Stimulated activated CD8-positive, alpha-beta memory T cell treated with anti-CD3 and anti-CD28 coated beads, Interleukin-15, amount 100 ng/mL, for 24 hours (primary cell): ENCODE measurements around the gene RDH12.
"Not testable (repeated sequence)": the region's sequence is repeated elsewhere in the genome, so short reads cannot be mapped to it uniquely, and the experiment has no call there.

Source experiments
- DNase-seq: peaks from one replicate; pipeline ENCODE4 v3.0.0-alpha.2; 2020; ENCODE audit warnings: low read depth

The RDH12 gene

DNA sequence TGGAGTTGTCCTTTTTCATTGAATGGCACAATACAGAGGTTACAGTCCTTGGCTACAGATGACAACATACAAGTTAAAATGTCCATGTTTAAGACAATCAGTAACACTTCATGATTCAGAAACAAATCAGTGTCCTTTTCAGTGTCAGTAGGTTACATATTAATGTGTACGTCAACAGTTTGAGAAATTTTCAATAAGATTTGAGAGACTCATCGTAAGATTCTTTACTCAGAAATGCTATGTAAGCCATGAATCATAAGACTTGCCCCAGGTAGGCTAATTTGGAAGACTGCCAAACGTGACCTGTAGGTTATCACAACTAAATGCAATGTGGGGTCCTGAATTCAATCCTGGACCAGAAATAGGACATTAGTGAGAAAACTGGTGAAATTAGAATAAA is 3.5 kb downstream of the RDH12 start:
- DNase-seq, result no peak

DNA sequence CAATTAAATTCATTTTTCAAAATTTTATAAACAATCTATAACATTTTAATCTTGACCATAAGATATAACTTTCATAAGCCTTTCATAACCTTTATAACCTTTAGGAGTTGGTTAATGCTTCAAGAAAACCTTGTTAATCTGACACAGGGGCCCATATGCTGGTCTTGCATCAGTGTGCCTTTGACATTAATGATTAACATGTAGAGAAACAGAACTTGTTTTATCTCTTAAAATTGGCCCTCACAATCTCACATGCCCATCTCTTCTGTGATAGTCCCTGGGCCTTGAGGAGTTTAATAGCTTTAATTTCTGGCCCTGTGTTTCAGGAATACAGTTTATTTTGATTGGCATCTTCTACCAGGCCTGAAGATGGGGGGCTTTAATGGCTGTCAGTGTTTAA is 7.7 kb downstream of the RDH12 start:
- DNase-seq, result not testable (repeated sequence)

DNA sequence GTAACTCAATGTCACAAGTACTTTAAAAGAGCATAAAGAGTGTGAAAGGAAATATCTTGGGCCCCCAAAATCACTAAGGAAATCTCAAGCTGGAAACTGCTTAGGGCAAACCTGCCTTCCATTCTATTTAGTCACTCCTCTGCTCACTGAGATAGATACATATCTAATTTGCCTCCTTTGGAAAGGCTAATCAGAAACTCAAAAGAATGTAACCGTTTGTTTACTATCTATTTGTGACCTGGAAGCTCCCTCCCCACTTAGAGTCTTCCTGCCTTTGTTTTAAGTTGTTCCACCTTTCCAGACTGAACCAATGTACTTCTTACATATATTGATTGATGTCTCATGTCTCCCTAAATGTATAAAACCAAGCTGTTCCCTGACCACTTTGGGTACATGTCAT is 8.1 kb downstream of the RDH12 start:
- not testable (repeated sequence) for DNase-seq

DNA sequence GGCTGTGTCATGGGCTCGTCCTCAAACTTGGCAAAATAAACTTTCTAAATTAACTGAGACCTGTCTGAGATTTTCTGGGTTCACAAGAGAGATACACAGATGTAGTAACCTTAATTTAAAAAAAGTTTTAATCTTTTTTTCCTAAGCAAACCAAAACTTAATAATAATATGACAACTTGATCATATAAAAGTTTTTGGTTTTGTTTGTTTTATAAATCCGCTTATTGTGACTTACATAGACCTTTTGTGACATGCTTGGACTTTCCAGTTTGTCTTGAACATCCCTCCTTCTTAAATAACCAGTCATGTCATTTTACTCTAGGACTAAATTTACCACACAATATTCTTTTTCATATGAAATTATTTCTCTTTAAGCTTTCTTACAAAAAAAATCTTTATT is 8.5 kb downstream of the RDH12 start:
- no peak for DNase-seq

DNA sequence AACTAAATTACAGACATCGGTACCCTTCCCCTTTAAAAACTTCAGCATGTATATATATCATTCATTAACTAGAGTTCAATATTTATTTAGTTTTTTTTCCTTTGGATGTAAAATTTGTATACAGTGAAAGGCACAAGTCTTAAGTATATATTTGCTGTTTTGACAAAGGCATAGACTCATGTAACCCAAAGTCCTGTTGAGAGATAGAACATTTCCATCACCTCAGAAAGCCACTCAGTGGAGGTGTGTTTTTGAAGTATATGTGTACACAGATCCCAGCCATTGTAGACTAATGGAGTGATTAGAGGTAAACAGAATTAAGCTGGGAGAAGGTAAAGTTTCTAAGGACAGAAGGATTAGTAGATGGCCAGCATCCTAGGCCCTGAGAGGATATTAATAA is 15.4 kb downstream of the RDH12 start:
- DNase-seq, result no peak

DNA sequence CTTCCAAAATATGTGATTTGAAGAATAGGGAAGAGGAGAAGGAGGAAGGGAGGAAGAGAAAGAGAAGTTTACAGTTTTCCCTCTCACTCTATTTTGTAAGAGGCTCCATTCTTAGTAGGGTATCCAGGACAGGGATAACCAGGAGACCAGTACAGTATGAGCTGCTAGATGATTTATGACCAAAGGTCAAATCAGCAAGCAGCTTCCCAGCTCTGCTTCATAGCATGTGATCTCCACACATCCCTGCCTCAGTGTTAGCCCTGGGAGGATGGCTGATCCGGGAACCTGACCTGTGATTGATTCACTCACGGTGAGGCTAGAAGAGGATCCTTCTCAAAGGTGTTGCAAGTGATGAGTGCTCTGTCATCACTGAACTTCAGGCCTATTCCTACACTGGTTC is 16.6 kb downstream of the RDH12 start:
- DNase-seq, result no peak

DNA sequence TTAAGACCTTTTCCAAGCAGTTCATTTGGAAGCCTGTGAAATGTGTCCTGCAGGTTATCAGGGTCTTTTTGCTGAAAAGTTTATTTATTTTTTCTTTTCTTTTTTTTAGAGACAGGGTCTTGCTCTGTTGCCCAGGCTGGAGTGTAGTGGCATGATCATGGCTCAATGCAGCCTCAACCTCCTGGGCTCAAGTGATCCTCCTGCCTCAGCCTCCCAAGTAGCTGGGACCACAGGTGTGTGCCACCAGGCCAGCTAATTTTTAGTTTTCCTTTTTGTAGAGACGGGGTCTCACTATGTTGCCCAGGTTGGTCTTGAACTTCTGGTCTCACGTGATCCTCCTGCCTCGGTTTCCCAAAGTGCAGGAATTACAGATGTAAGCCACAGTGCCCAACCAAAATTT is 17.7 kb downstream of the RDH12 start:
- DNase-seq, result not testable (repeated sequence)

DNA sequence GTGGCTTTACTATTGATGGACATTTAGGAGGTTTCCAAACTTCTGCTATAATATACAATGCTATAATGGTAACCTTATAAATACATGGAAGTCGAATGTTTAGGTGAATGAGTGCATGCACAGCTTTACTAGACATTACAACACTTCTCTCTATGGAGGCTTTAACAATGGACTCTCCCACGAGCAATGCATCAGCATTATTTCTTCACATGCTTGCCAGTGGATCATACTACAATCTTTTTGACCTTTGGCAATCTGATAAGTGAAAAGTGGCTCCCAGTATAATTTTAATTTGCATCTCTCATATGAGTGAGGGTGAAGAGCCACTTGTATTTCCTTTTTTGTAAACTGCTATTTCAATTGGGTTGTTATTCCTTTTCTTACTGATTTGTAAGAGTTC is 18.2 kb downstream of the RDH12 start:
- DNase-seq, result no peak

DNA sequence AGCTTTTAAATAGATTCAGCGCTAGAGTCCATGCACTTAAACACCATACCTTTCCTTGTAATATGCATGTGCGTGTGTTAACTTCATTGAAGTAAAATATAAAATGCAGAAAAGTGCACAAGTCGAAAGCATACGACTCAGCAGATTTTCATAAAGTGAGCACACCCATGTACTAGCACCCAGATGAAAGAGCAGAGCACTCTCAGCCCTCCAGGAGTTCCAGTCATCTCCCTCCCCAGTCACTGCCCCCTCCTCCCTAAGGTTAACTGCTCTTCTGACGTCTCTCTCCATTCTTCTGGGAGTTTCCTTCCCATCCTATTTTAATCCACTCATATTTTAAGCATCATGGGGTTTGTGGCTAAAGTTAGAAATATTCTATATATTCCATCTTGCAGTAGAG is 20.2 kb downstream of the RDH12 start:
- no peak for DNase-seq

DNA sequence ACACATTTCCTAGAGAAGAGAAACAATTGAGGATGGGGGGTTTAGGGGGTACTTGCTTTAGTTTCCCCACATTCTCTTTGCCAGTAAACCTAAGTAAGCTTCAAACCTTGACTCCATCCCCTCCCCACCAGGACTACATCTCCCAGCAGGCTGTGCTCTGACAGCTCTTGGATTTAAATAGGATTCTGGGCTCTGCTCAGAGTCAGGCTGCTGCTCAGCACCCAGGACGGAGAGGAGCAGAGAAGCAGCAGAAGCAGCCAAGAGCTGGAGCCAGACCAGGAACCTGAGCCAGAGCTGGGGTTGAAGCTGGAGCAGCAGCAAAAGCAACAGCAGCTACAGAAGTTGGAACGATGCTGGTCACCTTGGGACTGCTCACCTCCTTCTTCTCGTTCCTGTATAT is 20.6 kb downstream of the RDH12 start:
- DNase-seq, result no peak

DNA sequence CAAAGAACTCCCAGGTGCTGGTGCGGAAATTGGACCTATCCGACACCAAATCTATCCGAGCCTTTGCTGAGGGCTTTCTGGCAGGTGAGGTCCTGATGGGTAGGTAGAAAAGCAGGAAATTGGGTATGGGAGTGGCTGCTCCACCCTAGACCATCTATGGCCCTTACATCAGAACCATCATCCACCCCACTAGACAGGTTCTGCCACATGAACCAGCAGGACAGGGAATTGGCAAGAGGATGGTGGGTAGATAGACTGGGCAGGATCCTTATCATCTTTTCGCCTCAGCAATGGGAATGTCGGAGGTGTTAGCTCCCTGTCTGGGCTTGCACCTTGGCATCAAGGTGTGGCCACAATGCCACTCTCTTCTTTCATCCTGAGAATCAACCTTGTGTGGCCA is 23.5 kb downstream of the RDH12 start:
- no peak for DNase-seq

DNA sequence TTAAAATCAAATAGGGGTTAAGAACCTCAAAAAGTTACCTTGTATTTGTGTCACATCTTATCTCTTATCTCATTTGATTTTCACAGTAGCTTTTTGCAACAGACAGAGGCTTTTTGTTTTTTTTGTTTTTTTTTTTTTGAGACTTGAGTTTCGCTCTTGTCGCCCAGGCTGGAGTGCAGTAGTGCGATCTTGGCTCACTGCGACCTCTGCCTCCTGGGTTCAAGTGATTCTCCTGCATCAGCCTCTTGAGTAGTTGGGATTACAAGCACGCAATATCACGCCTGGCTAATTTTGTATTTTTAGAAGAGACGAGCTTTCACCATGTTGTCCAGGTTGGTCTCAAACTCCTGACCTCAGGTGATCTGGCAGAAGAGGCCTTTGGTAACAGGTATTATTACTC is 25.7 kb downstream of the RDH12 start:
- DNase-seq, result no peak

DNA sequence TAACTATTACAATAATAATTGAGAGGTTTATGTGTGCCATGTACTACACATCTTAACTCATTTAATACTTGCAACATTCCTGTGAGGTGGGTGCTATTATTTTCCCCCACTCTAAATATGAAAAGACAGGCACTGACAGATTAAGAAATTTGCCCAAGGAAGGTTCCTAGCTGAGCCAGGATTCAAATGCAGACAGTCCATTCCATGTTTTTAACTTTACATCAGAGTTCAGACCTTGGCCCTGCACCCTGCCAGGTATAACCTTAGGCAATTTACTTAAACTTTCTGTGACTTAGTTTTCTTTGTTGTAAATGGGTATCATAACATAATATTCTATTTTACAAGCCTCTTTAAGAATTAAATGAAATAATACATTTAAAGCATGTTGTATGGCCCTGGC is 26.6 kb downstream of the RDH12 start:
- DNase-seq, result no peak

DNA sequence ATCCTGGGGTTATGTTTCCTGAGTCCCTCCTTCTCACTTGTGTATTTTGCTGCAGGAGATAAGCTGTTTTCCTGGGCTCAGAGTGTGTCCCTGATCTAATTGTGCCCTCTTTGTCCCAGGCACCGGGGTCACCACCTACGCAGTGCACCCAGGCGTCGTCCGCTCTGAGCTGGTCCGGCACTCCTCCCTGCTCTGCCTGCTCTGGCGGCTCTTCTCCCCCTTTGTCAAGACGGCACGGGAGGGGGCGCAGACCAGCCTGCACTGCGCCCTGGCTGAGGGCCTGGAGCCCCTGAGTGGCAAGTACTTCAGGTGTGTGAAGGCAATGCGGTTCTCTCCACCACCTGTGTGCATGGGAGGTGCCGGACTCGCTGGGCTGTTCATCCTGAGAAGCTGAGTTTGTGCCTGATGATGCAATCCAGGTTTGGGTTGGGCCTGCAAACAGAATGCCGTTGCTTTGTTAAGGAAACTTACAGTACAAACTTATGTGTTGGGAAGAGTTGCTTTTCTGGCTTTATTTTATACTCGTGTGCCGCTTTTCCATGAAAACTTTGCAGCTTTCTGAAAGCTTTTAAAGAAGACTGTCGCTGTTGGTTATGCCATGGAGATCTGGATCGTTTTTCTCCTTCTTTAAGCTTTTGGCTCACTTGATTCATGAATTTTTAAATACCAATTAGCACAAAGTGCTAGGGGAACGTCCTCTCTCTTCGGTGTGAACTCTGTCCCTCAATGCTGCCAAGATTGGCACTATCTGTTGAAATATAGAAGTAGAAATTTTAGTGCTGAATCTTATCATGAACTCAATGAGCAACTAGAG is 27.6 kb downstream of the RDH12 start:
- DNase-seq, result no peak

DNA sequence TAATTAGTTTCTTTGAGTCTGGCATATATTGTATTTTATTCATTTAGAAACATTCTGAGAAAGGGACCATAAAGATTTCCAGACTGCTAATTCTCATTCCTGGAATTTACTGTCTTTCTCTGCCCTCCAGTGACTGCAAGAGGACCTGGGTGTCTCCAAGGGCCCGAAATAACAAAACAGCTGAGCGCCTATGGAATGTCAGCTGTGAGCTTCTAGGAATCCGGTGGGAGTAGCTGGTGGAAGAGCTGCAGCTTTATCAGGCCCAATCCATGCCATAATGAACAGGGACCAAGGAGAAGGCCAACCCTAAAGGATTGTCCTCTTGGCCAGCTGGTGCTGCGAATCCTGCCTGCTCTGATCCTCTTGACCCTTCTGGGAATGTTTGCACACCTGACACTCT is 31.9 kb downstream of the RDH12 start:
- DNase-seq, result no peak

DNA sequence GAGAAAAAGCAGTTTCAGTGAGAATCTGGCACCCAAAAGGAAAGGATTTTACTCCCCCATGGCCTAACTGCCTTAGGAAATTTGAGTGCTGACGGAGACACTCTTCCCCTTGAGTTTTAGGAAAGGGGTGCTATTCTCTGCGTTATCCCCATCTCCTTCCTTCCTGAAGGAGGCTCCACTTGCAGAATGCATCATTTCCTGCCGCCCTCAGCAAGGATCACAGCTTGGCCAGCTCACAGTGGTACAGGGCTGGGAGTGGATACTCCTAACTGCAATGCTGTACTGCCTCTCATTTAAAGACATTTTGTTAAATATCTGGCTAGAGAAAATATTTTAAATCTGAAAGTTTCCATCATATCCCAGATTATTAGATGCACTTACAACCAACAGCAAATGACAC is 33.0 kb downstream of the RDH12 start:
- DNase-seq, result no peak

DNA sequence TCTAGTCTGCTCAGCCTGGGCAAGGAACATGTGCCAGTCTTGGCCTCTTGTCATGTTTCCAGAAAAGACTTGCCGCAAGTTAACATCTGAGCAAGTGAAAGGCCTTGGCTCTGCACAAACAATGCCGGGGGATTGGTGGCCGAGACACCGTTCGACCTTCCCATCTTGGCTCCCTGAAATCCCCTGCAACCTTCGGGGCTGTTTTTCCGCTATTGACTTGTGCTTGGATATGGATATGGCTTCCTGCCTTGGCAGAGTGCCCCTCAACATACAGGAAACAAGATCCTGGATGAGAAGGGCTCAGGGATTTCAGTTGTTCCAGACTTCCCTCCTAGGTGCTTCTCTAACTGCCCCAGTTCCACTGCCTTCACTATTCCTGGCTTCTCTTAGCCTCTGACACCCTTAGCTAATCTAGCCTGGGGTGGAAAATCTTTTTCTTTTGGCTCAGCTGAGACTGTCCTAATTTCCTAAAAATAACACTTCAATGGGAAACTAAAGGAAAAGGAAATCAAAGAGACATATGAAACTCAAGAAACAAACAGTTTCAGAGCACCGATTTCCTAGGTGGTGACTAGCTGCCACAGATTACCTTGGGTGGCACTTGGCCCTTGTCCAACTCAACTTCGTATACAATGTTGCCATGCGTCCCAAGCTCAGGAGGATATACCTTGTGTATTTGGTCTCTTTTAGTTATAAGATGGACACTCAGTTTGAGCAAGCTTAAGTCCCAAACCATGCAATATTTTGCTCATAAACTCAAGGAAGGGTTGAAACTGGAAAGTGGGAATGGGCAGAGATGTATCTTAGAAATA is 33.9 kb downstream of the RDH12 start:
- DNase-seq, result no peak

DNA sequence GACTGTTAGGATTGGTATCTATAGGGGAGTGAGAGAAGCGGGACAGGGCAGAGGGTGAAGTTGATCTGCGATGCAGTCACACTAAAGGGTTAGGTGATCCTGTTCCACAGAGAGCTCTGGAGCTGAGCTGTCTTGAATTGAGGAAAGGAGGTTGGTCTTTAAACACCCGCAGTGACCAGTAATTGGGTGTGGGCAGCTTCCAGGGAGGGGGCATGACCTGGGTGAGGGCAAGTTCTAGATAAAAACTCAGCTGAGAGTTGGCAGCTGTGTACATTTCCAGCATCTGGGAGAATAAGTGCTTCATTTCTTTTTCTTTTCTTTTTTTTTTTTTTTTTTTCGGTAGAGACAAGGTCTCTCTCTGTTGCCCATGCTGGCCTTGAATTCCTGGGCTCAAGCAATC is 35.1 kb downstream of the RDH12 start:
- no peak for DNase-seq

DNA sequence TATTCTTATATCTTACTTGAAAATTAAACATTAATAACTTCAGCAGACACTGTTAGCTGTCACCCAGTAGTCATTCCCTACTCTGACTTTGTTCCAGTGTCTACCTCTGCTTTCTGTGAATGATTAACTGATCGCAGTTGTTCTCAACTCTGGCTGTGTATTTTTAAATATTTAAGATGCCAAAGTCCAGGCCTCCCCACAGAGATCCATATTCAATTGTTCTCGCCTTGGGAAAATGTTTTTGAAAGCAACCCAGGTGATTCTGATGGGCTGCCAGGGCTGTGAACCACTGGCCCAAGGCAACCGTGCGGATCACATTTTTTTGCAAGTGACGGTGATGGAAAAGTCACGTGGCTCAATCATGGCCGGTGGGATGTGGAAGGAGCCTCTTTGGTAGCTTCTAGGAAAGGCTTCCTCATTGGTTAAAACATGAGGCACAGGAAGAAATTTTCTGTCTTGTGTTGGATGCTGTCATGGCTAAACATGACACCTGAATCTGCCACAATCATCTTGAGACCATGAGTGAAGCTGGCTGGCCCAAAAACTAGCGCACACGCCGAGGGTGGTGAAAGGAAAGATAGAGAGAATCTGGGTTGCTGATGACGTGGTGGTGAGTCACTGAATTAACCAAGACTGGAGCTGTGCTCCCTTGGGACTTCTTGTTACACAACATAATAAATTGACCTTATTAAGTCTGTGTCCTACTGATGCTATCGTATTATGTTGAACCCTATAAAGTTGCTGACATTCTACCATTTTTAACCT is 37.2 kb downstream of the RDH12 start:
- no peak for DNase-seq

DNA sequence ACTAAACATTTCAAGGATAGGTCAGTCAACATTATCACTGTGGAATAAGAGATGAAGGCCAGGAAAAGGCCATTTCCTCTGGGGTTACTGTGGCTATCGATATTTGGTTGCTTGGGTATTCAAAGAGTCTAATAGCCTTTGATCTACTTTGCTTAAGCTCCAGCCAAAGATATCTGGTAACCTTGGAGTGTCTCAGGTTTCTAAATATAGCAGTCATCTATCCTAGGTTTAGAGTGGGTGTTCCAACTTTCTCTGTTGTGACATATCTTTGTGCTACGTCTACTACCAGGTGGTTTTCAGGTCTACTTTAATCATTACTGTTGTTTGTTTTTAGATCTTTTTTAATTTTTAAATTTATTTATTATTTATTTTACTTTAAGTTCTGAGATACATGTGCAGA is 42.4 kb downstream of the RDH12 start:
- no peak for DNase-seq

DNA sequence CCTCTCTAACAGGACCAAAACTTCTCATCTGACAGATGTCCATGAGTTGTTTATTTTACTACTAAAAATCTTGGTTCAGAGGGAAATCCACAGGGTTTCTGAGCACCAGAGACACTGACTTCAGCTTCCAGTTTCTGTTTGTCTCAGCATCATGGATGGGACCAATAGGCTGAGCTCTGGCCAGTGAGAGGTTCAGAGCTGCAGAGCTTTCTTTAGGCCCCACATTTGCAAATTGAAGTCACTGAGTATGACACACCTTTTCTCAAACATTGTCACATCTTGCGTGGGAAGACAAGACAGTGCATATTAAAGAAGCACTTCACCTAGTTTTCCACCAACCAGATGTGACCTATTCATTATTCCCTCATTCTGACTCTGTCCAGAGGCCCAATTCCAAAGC is 45.2 kb downstream of the RDH12 start:
- DNase-seq, result no peak

DNA sequence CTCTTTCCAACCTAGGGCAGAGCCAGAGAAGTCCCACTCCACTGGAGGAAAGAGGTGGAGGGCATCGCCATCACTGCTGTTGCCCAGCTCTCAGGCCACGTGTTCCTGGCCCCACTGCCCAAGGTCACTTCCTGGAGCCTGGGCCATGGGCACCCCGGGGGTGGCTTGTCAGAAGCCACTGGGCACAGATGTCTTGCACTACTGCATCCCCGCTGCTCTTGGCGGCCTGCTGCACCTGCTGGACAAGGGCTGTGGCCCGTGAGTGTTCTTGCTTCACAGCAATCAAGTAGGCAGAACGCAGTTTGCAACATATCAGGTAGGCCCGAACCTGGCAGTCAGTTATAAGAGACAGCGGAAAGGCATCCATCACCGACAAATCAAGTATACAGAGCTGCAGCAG is 46.6 kb downstream of the RDH12 start:
- no peak for DNase-seq
